Frontal cortex (tissue), 4 donors: ENCODE results near the gene ZNF354C. TPM values are rescaled to one million over a fixed set of nuclear protein-coding genes. Genes with fewer than 3 reads are reported as not detected.
A peak's percentile ranks its signal among the peaks of the same experiment; 100 is the strongest.
"Not testable (repeated sequence)": the region's sequence is repeated elsewhere in the genome, so short reads cannot be mapped to it uniquely, and the experiment has no call there.

Experiments used
- DNase-seq, 2 donors: peaks; one replicate each; pipeline ENCODE4 v3.0.0; 2012; ENCODE audit warnings: low spot score in 2 of 2
- FAIRE-seq: peaks from 2 replicates; lab custom pipeline; 2012; peaks lifted over from hg19 to GRCh38; lab: Jason Lieb, UNC
- total RNA-seq: library from RNA; depleted of rRNA; stranded (reverse); fragments of >200 nt; gene quantifications from one replicate; pipeline ENCODE4 v1.2.3, GENCODE V29; 2014
- donor health status: control.
- donor health status: control.
- donor health status: control.

Gene ZNF354C
- total RNA-seq = 55.0 TPM

- FAIRE-seq (no peak), DNase-seq (peak; percentile 90 to 92)
Measured at GRCh38 chr5:179060116-179061008, at the start of gene ZNF354C. Gene ZNF354C (plus strand): TSS chr5:179060373. CDS start chr5:179062069, 1,696 bp downstream.

GRCh38 chr5:179023528-179024189 is 36.5 kb upstream of the ZNF354C start, which contains the start of gene ZNF879:
Gene ZNF879 (plus strand): TSS chr5:179023804. CDS start chr5:179025005, 1,201 bp downstream.
- peak; percentile 86 to 88 for DNase-seq
- no peak for FAIRE-seq

GRCh38 chr5:179033004-179033580 is 27.1 kb upstream of the ZNF354C start:
- DNase-seq (no peak), FAIRE-seq (no peak)

GRCh38 chr5:179044765-179045164 is 15.4 kb upstream of the ZNF354C start:
- DNase-seq (no peak), FAIRE-seq (no peak)

GRCh38 chr5:179051784-179052183 is 8.4 kb upstream of the ZNF354C start:
- no peak for FAIRE-seq
- no peak for DNase-seq

GRCh38 chr5:179054036-179054785 is 6.0 kb upstream of the ZNF354C start:
- DNase-seq (no peak), FAIRE-seq (no peak)

GRCh38 chr5:179054876-179055275 is 5.3 kb upstream of the ZNF354C start:
- DNase-seq (no peak), FAIRE-seq (no peak)

- FAIRE-seq = no peak
- no peak for DNase-seq
Measured at GRCh38 chr5:179055436-179055835, 4.7 kb upstream of the ZNF354C start.

- no peak for DNase-seq
- no peak for FAIRE-seq
Measured at GRCh38 chr5:179055841-179056240, 4.3 kb upstream of the ZNF354C start.

GRCh38 chr5:179061025-179061424 is 852 bp downstream of the ZNF354C start:
- DNase-seq (no peak), FAIRE-seq (no peak)

- no peak for FAIRE-seq
Measured at GRCh38 chr5:179065703-179066102, 5.5 kb downstream of the ZNF354C start.

GRCh38 chr5:179079165-179079987 is 19.2 kb downstream of the ZNF354C start:
- DNase-seq (no peak), FAIRE-seq (no peak)

More at GRCh38 chr5:179065703-179066102, 5.5 kb downstream of the ZNF354C start:
- no peak for DNase-seq

- no peak for FAIRE-seq
- no peak for DNase-seq
Measured at GRCh38 chr5:179080724-179081123, 20.6 kb downstream of the ZNF354C start.

GRCh38 chr5:179089502-179089901 is 29.3 kb downstream of the ZNF354C start:
- no peak for DNase-seq
- no peak for FAIRE-seq

GRCh38 chr5:179101282-179101681 is 41.1 kb downstream of the ZNF354C start:
- DNase-seq = not testable (repeated sequence)

GRCh38 chr5:179110528-179110927 is 50.4 kb downstream of the ZNF354C start:
- DNase-seq = no peak
- no peak for FAIRE-seq

More at GRCh38 chr5:179101282-179101681, 41.1 kb downstream of the ZNF354C start:
- not testable (repeated sequence) for FAIRE-seq

GRCh38 chr5:179111267-179112207 is 51.4 kb downstream of the ZNF354C start:
- no peak for DNase-seq
- no peak for FAIRE-seq
